ENCODE results near the gene MGAT4D.
A peak's percentile ranks its signal among the peaks of the same experiment; 100 is the strongest.
"Not testable (repeated sequence)": the region's sequence is repeated elsewhere in the genome, so short reads cannot be mapped to it uniquely, and the experiment has no call there.

The MGAT4D gene

GRCh38 chr4:140515423-140515822 is 17.3 kb upstream of the MGAT4D start:
- DNase-seq: no peak
- Histone ChIP-seq H3K27me3 (replicated peaks) (no peaks in the 10 kb centered on the region), H3K4me3 (ENCODE audit: low read depth, low read length) (no peak overlapping the region), H3K36me3 (replicated peaks) (no peaks in the 10 kb centered on the region), H3K27ac (no peak overlapping the region)
- in situ Hi-C loops (cut with HindIII; ENCODE audit: low pct_ligation_motif_present, low sequenced_read_pairs): no loop called here
- TF ChIP-seq CTCF (IDR thresholded peaks at IDR 0.05; ENCODE audit: low read depth, low read length, missing control alignments): no peak

GRCh38 chr4:140513765-140514164 is 15.7 kb upstream of the MGAT4D start:
- in situ Hi-C loops (cut with HindIII; ENCODE audit: low pct_ligation_motif_present, low sequenced_read_pairs): not testable (repeated sequence)

GRCh38 chr4:140504261-140504660 is 6.2 kb upstream of the MGAT4D start:
- DNase-seq: no peak
- in situ Hi-C loops (cut with HindIII; ENCODE audit: low pct_ligation_motif_present, low sequenced_read_pairs): no loop called here
- Histone ChIP-seq H3K36me3 (replicated peaks) (no peaks in the 10 kb centered on the region), H3K27ac (no peak overlapping the region), H3K4me3 (ENCODE audit: low read depth, low read length) (no peak overlapping the region), H3K27me3 (replicated peaks) (peaks cover 10% of the 10 kb centered on the region)
- TF ChIP-seq CTCF (IDR thresholded peaks at IDR 0.05; ENCODE audit: low read depth, low read length, missing control alignments): no peak

More at GRCh38 chr4:140513765-140514164, 15.7 kb upstream of the MGAT4D start:
- H3K4me3 ChIP-seq (ENCODE audit: low read depth, low read length); DNase-seq; H3K27ac ChIP-seq; H3K27me3 ChIP-seq (replicated peaks); H3K36me3 ChIP-seq (replicated peaks): not testable (repeated sequence)

GRCh38 chr4:140499391-140499790 is 1.3 kb upstream of the MGAT4D start:
- H3K27me3 ChIP-seq (replicated peaks): peaks cover 38% of the 10 kb centered on the region
- H3K27ac ChIP-seq: no peak overlapping the region
- no peak for DNase-seq
- no peak overlapping the region for H3K4me3 ChIP-seq (ENCODE audit: low read depth, low read length)
- in situ Hi-C loops (cut with HindIII; ENCODE audit: low pct_ligation_motif_present, low sequenced_read_pairs): no loop called here
- H3K36me3 ChIP-seq (replicated peaks): no peaks in the 10 kb centered on the region
- no peak for TF ChIP-seq CTCF (IDR thresholded peaks at IDR 0.05; ENCODE audit: low read depth, low read length, missing control alignments)

GRCh38 chr4:140497405-140497746 is 717 bp downstream of the MGAT4D start:
- peaks cover 38% of the 10 kb centered on the region for H3K27me3 ChIP-seq (replicated peaks)
- DNase-seq: no peak
- in situ Hi-C loops (cut with HindIII; ENCODE audit: low pct_ligation_motif_present, low sequenced_read_pairs): no loop called here
- no peak overlapping the region for H3K27ac ChIP-seq
- TF ChIP-seq CTCF (IDR thresholded peaks at IDR 0.05; ENCODE audit: low read depth, low read length, missing control alignments): no peak
- H3K36me3 ChIP-seq (replicated peaks): no peaks in the 10 kb centered on the region
- peak overlapping the region; percentile 22 for H3K4me3 ChIP-seq (ENCODE audit: low read depth, low read length)

- no peaks in the 10 kb centered on the region for H3K27me3 ChIP-seq (replicated peaks)
- no peak for TF ChIP-seq CTCF (IDR thresholded peaks at IDR 0.05; ENCODE audit: low read depth, low read length, missing control alignments)
- no peaks in the 10 kb centered on the region for H3K36me3 ChIP-seq (replicated peaks)
- in situ Hi-C loops (cut with HindIII; ENCODE audit: low pct_ligation_motif_present, low sequenced_read_pairs): no loop called here
- H3K4me3 ChIP-seq (ENCODE audit: low read depth, low read length): no peak overlapping the region
- no peak for DNase-seq
- H3K27ac ChIP-seq: no peak overlapping the region
Measured at GRCh38 chr4:140485939-140486338, 12.2 kb downstream of the MGAT4D start.

Measured in brain microvascular endothelial cell (primary cell).